Ishikawa (cell line): ENCODE data around the gene RIPOR1.

Source experiments
- CREB1 ChIP-seq: IDR thresholded peaks from 2 replicates; pipeline ENCODE4 v1.6.1; 2012; ENCODE audit warnings: low read depth
- EP300 ChIP-seq: IDR thresholded peaks from 2 replicates; pipeline ENCODE4 v1.6.1; 2012; ENCODE audit warnings: borderline replicate concordance
- RAD21 ChIP-seq: IDR thresholded peaks from 2 replicates; pipeline ENCODE4 v1.6.1; 2012; ENCODE audit warnings: low read depth
- TF ChIP-seq, protein P1 (sequence below): IDR thresholded peaks from 2 replicates; pipeline ENCODE4 v1.6.1; 2012
- TF ChIP-seq, protein P2 (sequence below): IDR thresholded peaks from 2 replicates; pipeline ENCODE4 v1.6.1; 2012; ENCODE audit warnings: low read depth, mild to moderate bottlenecking

DNA sequence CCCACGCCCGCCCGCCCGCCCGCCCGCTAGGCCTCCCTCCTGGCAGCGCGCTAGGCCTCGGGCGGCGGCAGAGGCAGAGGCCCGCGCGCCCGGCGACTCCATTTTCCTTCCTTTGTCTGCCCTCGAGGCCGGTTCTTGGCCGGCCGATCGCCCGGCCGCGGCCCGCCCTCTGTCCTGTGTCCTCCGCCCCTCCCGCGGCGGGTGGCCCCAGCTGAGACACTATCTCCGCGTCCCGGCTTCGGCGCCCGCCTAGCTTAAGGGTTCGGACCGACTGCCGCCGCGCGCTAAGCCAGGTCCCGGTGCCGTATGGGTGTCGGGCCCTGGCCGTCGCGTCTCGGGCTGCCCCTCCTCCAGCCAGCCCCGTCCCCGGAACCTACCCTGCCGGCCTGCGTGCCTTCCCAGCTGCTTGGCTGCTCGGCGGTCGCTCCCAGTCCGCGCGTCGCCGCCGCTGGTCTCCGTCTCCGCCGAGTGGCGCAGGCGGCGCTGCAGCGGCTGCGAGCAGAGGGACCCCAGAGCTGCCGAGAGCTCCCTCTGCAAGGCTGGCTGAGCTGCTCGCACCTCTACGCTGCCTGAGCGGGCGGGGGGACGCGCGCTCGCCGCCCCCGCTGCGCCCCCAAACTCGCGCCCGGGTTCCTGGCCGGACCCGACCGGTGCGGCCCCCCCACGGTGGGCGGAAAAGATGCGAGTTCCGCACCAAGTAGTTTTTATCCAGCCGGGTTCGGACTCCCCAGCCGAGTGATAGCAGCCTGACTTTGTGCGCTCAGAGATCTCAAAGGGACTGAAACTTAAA is 34.5 kb downstream of the RIPOR1 start:
- TF ChIP-seq EP300, result 0 out of 2 replicates have a peak, but pooled peaks have one; percentile 5
- TF ChIP-seq, protein P1, sequence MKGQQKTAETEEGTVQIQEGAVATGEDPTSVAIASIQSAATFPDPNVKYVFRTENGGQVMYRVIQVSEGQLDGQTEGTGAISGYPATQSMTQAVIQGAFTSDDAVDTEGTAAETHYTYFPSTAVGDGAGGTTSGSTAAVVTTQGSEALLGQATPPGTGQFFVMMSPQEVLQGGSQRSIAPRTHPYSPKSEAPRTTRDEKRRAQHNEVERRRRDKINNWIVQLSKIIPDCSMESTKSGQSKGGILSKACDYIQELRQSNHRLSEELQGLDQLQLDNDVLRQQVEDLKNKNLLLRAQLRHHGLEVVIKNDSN, result no peak
- no peak for TF ChIP-seq RAD21
- TF ChIP-seq, protein P2, sequence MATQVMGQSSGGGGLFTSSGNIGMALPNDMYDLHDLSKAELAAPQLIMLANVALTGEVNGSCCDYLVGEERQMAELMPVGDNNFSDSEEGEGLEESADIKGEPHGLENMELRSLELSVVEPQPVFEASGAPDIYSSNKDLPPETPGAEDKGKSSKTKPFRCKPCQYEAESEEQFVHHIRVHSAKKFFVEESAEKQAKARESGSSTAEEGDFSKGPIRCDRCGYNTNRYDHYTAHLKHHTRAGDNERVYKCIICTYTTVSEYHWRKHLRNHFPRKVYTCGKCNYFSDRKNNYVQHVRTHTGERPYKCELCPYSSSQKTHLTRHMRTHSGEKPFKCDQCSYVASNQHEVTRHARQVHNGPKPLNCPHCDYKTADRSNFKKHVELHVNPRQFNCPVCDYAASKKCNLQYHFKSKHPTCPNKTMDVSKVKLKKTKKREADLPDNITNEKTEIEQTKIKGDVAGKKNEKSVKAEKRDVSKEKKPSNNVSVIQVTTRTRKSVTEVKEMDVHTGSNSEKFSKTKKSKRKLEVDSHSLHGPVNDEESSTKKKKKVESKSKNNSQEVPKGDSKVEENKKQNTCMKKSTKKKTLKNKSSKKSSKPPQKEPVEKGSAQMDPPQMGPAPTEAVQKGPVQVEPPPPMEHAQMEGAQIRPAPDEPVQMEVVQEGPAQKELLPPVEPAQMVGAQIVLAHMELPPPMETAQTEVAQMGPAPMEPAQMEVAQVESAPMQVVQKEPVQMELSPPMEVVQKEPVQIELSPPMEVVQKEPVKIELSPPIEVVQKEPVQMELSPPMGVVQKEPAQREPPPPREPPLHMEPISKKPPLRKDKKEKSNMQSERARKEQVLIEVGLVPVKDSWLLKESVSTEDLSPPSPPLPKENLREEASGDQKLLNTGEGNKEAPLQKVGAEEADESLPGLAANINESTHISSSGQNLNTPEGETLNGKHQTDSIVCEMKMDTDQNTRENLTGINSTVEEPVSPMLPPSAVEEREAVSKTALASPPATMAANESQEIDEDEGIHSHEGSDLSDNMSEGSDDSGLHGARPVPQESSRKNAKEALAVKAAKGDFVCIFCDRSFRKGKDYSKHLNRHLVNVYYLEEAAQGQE, result no peak
- no peak for TF ChIP-seq CREB1
